GM23248 (cell line): ENCODE measurements around the gene CSNK2A3.

ENCODE experiments used
- EZH2 ChIP-seq: fragments of 200-600 bp; sonication (generic); IDR thresholded peaks from 2 replicates; pipeline ENCODE4 v1.6.1; 2018; ENCODE audit warnings: antibody characterized with exemption, mild to moderate bottlenecking; ENCODE audit not compliant: insufficient read depth, poor library complexity, severe bottlenecking
- EZH2phosphoT487 ChIP-seq: fragments of 200-600 bp; sonication (generic); IDR thresholded peaks from 2 replicates; pipeline ENCODE4 v1.6.1; 2018; ENCODE audit warnings: antibody characterized with exemption, moderate library complexity, mild to moderate bottlenecking, low read depth; ENCODE audit not compliant: insufficient read depth

DNA sequence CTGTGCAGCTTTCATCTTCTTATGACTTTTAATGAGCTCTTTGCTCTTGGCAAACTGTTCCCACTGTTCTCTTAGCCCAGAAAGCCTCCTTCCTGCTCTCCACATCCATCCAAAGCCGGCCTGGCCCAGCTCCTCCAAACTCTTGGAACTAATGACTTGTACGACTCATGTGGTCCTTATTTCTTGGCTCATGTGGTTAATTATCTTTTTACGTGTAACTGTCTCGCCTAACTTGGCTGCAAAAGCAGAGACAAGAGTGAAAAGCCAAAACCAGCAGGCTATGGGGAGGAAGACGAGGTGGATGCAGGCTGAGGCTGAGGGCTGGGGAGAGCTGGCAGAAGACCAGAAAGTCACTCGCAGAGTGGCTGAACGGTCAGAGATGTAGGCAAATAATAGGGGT lies 5.5 kb downstream of the CSNK2A3 start:
- TF ChIP-seq EZH2 (no peak), EZH2phosphoT487 (no peak)
